T-helper 9 cell (primary cell): ENCODE measurements around the gene ENKD1.

Experiments used
- DNase-seq: peaks from one replicate; pipeline ENCODE4 v3.0.0-alpha.2; 2020

ENKD1 gene

GRCh38 chr16:67648764-67649407 is 17.7 kb downstream of the ENKD1 start:
- DNase-seq, result no peak

- DNase-seq, result no peak
These were observed 18.3 kb downstream of the ENKD1 start for GRCh38 chr16:67648088-67648763.

GRCh38 chr16:67647681-67648080 is 18.9 kb downstream of the ENKD1 start:
- no peak for DNase-seq

- no peak for DNase-seq
These were observed 19.4 kb downstream of the ENKD1 start for GRCh38 chr16:67647111-67647651.

- no peak for DNase-seq
These were observed 21.0 kb downstream of the ENKD1 start for GRCh38 chr16:67645397-67646121.

- no peak for DNase-seq
These were observed 22.5 kb downstream of the ENKD1 start for GRCh38 chr16:67644038-67644437.

- DNase-seq, result no peak
These were observed 24.5 kb downstream of the ENKD1 start for GRCh38 chr16:67641779-67642708.

- no peak for DNase-seq
These were observed 28.9 kb downstream of the ENKD1 start for GRCh38 chr16:67637625-67638024.

GRCh38 chr16:67636713-67637112 is 29.8 kb downstream of the ENKD1 start:
- DNase-seq, result no peak

- DNase-seq, result no peak
These were observed 34.0 kb downstream of the ENKD1 start for GRCh38 chr16:67632415-67633172.

GRCh38 chr16:67628216-67628615 is 38.3 kb downstream of the ENKD1 start:
- no peak for DNase-seq

- no peak for DNase-seq
These were observed 52.7 kb downstream of the ENKD1 start for GRCh38 chr16:67613808-67614207.
